GM12872 (cell line): ENCODE results near the gene TYR.

ENCODE experiments used
- CTCF ChIP-seq: IDR thresholded peaks from 3 replicates; pipeline ENCODE4 v1.5.1; 2011; ENCODE audit warnings: low read depth, mild to moderate bottlenecking, low read length, moderate library complexity; ENCODE audit not compliant: insufficient read depth

Gene TYR

GRCh38 chr11:89279176-89279575 is 101.5 kb downstream of the TYR start:
- no peak for TF ChIP-seq CTCF

- TF ChIP-seq CTCF: no peak
Measured at GRCh38 chr11:89293965-89294679, 116.4 kb downstream of the TYR start.

GRCh38 chr11:89321401-89321800 is 143.7 kb downstream of the TYR start:
- TF ChIP-seq CTCF: no peak

- no peak for TF ChIP-seq CTCF
Measured at GRCh38 chr11:89327885-89328284, 150.2 kb downstream of the TYR start.
